WTC11 (cell line): ENCODE measurements around the gene HDAC6. TPM values are rescaled to one million over a fixed set of nuclear protein-coding genes. Genes with fewer than 3 reads are reported as not detected.
"Not testable (repeated sequence)": the region's sequence is repeated elsewhere in the genome, so short reads cannot be mapped to it uniquely, and the experiment has no call there.

Experiments used
- ATAC-seq: fragments of 200-7000 bp; cut with Tn5 transposase; 2 replicates; pipeline ENCODE4 v1.10.0; 2021; ENCODE audit warnings: mild to moderate bottlenecking, moderate library complexity
- CTCF ChIA-PET: fragments of 300-600 bp; sonication (Branson Sonifier 250); formaldehyde crosslinking; loops from one replicate; lab custom pipeline; 2021; ENCODE audit warnings: antibody characterized with exemption; lab: Charles Lee
- POLR2A ChIA-PET: fragments of 350-600 bp; sonication (Branson Sonifier 250); formaldehyde crosslinking; loops from one replicate; lab custom pipeline; 2021; ENCODE audit warnings: antibody characterized with exemption; lab: Charles Lee
- DNase-seq: peaks from one replicate; pipeline ENCODE4 v3.0.0; 2021; ENCODE audit warnings: low spot score
- H3K27ac Mint-ChIP-seq: 2 replicates; pipeline ENCODE4 v1.8.0; 2021; ENCODE audit warnings: mixed read lengths
- H3K27me3 Mint-ChIP-seq: 2 replicates; pipeline ENCODE4 v1.8.0; 2021; ENCODE audit warnings: low read depth, mild to moderate bottlenecking, moderate library complexity, mixed read lengths
- H3K36me3 Mint-ChIP-seq: 2 replicates; pipeline ENCODE4 v1.8.0; 2021; ENCODE audit warnings: mixed read lengths
- H3K4me1 Mint-ChIP-seq: 2 replicates; pipeline ENCODE4 v1.8.0; 2022; ENCODE audit warnings: mixed read lengths
- H3K4me3 Mint-ChIP-seq: 2 replicates; pipeline ENCODE4 v1.8.0; 2021; ENCODE audit warnings: mild to moderate bottlenecking, moderate library complexity, mixed read lengths
- H3K9me3 Mint-ChIP-seq: 2 replicates; pipeline ENCODE4 v1.8.0; 2021; ENCODE audit warnings: mixed read lengths
- AR ChIP-seq: fragments of 250-450 bp; sonication (Bioruptor Pico); IDR thresholded peaks from 2 replicates; pipeline ENCODE4 v1.9.0; 2021; ENCODE audit warnings: mild to moderate bottlenecking
- CREB1 ChIP-seq: sonication (generic); formaldehyde crosslinking; IDR thresholded peaks from 2 replicates; pipeline ENCODE4 v1.8.0; 2023; ENCODE audit warnings: mild to moderate bottlenecking, missing genetic modification reagents
- ELF4 ChIP-seq: sonication (generic); formaldehyde crosslinking; IDR thresholded peaks from 2 replicates; pipeline ENCODE4 v1.8.1; 2022; ENCODE audit warnings: low read depth, mild to moderate bottlenecking, moderate library complexity, missing genetic modification reagents
- ESRRA ChIP-seq: sonication (generic); formaldehyde crosslinking; IDR thresholded peaks from 2 replicates; pipeline ENCODE4 v1.8.1; 2022; ENCODE audit warnings: mild to moderate bottlenecking, missing genetic modification reagents, borderline replicate concordance
- FOXK1 ChIP-seq: sonication (generic); formaldehyde crosslinking; IDR thresholded peaks from 2 replicates; pipeline ENCODE4 v1.8.0; 2022; ENCODE audit warnings: mild to moderate bottlenecking, moderate library complexity, missing genetic modification reagents
- FOXP1 ChIP-seq: sonication (generic); formaldehyde crosslinking; IDR thresholded peaks from 2 replicates; pipeline ENCODE4 v1.8.0; 2022; ENCODE audit warnings: missing genetic modification reagents, mild to moderate bottlenecking, moderate library complexity, borderline replicate concordance
- JAZF1 ChIP-seq: fragments of 250-450 bp; sonication (Bioruptor Pico); IDR thresholded peaks from 2 replicates; pipeline ENCODE4 v1.9.0; 2021; ENCODE audit warnings: moderate library complexity, mild to moderate bottlenecking, inconsistent platforms
- KAT7 ChIP-seq: sonication (generic); formaldehyde crosslinking; IDR thresholded peaks from 2 replicates; pipeline ENCODE4 v1.8.1; 2023; ENCODE audit warnings: missing genetic modification reagents, mild to moderate bottlenecking, borderline replicate concordance
- MXD4 ChIP-seq: fragments of 250-450 bp; sonication (Bioruptor Pico); IDR thresholded peaks from 2 replicates; pipeline ENCODE4 v1.8.0; 2021; ENCODE audit warnings: mild to moderate bottlenecking, moderate library complexity, borderline replicate concordance
- NR1H2 ChIP-seq: sonication (generic); formaldehyde crosslinking; IDR thresholded peaks from 2 replicates; pipeline ENCODE4 v1.9.0; 2021; ENCODE audit warnings: mild to moderate bottlenecking, moderate library complexity, missing genetic modification reagents
- NR3C1 ChIP-seq: sonication (generic); formaldehyde crosslinking; conservative IDR thresholded peaks from 2 replicates; pipeline ENCODE4 v1.8.1; 2023; ENCODE audit warnings: low read depth, mild to moderate bottlenecking, missing genetic modification reagents
- OVOL2 ChIP-seq: fragments of 250-450 bp; sonication (Bioruptor Pico); IDR thresholded peaks from 2 replicates; pipeline ENCODE4 v1.9.0; 2021; ENCODE audit warnings: mild to moderate bottlenecking, borderline replicate concordance
- SMAD4 ChIP-seq: sonication (generic); formaldehyde crosslinking; IDR thresholded peaks from 2 replicates; pipeline ENCODE4 v1.8.0; 2022; ENCODE audit warnings: mild to moderate bottlenecking, missing genetic modification reagents
- TCF7 ChIP-seq: sonication (generic); formaldehyde crosslinking; IDR thresholded peaks from 2 replicates; pipeline ENCODE4 v1.8.0; 2022; ENCODE audit warnings: mild to moderate bottlenecking, low read depth, missing genetic modification reagents, moderate library complexity
- ZBTB21 ChIP-seq: sonication (generic); formaldehyde crosslinking; IDR thresholded peaks from 2 replicates; pipeline ENCODE4 v1.8.1; 2023; ENCODE audit warnings: mild to moderate bottlenecking, missing genetic modification reagents, borderline replicate concordance
- ZNF219 ChIP-seq: sonication (generic); formaldehyde crosslinking; IDR thresholded peaks from 2 replicates; pipeline ENCODE4 v1.8.0; 2023; ENCODE audit warnings: missing genetic modification reagents, mild to moderate bottlenecking, borderline replicate concordance
- ZNF263 ChIP-seq: sonication (generic); formaldehyde crosslinking; IDR thresholded peaks from 2 replicates; pipeline ENCODE4 v1.8.1; 2022; ENCODE audit warnings: low read depth, mild to moderate bottlenecking, moderate library complexity, missing genetic modification reagents
- ZNF416 ChIP-seq: fragments of 250-450 bp; sonication (Bioruptor Pico); IDR thresholded peaks from 2 replicates; pipeline ENCODE4 v1.9.0; 2021; ENCODE audit warnings: mild to moderate bottlenecking, inconsistent platforms
- ZNF671 ChIP-seq: fragments of 250-450 bp; sonication (Bioruptor Pico); IDR thresholded peaks from 2 replicates; pipeline ENCODE4 v1.8.0; 2021; ENCODE audit warnings: mild to moderate bottlenecking
- total RNA-seq: library from RNA; stranded (reverse); gene quantifications from 3 replicates; pipeline ENCODE4 v1.2.3, GENCODE V29; 2021
- TF ChIP-seq, protein P1 (sequence below): sonication (generic); formaldehyde crosslinking; IDR thresholded peaks from 2 replicates; pipeline ENCODE4 v1.8.1; 2023; ENCODE audit warnings: mild to moderate bottlenecking, missing genetic modification reagents, moderate library complexity
- TF ChIP-seq, protein P2 (sequence below): sonication (generic); formaldehyde crosslinking; IDR thresholded peaks from 2 replicates; pipeline ENCODE4 v1.8.0; 2022; ENCODE audit warnings: mild to moderate bottlenecking, missing genetic modification reagents
- TF ChIP-seq, protein P3 (sequence below): sonication (generic); formaldehyde crosslinking; IDR thresholded peaks from 2 replicates; pipeline ENCODE4 v1.8.1; 2022; ENCODE audit warnings: missing genetic modification reagents, borderline replicate concordance
- TF ChIP-seq, protein P4 (sequence below): sonication (generic); formaldehyde crosslinking; IDR thresholded peaks from 2 replicates; pipeline ENCODE4 v1.8.1; 2023; ENCODE audit warnings: mild to moderate bottlenecking, missing genetic modification reagents
- TF ChIP-seq, protein P5 (sequence below): fragments of 250-450 bp; sonication (Bioruptor Pico); IDR thresholded peaks from 2 replicates; pipeline ENCODE4 v1.9.0; 2021; ENCODE audit warnings: moderate library complexity, mild to moderate bottlenecking, inconsistent platforms, borderline replicate concordance
- TF ChIP-seq, protein P6 (sequence below): sonication (generic); formaldehyde crosslinking; IDR thresholded peaks from 2 replicates; pipeline ENCODE4 v1.8.0; 2022; ENCODE audit warnings: mild to moderate bottlenecking, missing genetic modification reagents

Gene HDAC6
- total RNA-seq, 1 experiment from 2014 or later = 58.5 TPM

GRCh38 chrX:48854898-48855297 lies 53.0 kb downstream of the HDAC6 start:
- H3K36me3 Mint-ChIP-seq = peaks cover 17% of the 10 kb centered on the region
- H3K27me3 Mint-ChIP-seq = peaks cover 3% of the 10 kb centered on the region
- DNase-seq = peak; percentile 20
- CTCF ChIA-PET = interaction anchor here (0.7 kb wide), 1 partner anchor 53 kb away, joined by 3 read pairs; the partner anchor contains the start of gene HDAC6
- no peak for ATAC-seq
- peaks cover 7% of the 10 kb centered on the region for H3K4me1 Mint-ChIP-seq
- POLR2A ChIA-PET = no interaction called here
- H3K27ac Mint-ChIP-seq = peak overlapping the region; percentile 66
- TF ChIP-seq ZNF671 (CRISPR knock-in tag) (no peak), SMAD4 (CRISPR knock-in tag) (no peak), ZNF263 (CRISPR knock-in tag) (no peak), ELF4 (CRISPR knock-in tag) (no peak), MXD4 (CRISPR knock-in tag) (no peak), ZNF416 (no peak), AR (CRISPR knock-in tag) (no peak), NR1H2 (CRISPR knock-in tag) (no peak), CREB1 (CRISPR knock-in tag) (no peak), FOXK1 (CRISPR knock-in tag) (no peak), FOXP1 (CRISPR knock-in tag) (no peak), ZBTB21 (CRISPR knock-in tag) (no peak), OVOL2 (CRISPR knock-in tag) (no peak), KAT7 (no peak)
- TF ChIP-seq, protein P1, sequence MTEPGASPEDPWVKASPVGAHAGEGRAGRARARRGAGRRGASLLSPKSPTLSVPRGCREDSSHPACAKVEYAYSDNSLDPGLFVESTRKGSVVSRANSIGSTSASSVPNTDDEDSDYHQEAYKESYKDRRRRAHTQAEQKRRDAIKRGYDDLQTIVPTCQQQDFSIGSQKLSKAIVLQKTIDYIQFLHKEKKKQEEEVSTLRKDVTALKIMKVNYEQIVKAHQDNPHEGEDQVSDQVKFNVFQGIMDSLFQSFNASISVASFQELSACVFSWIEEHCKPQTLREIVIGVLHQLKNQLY = no peak
- TF ChIP-seq, protein P2, sequence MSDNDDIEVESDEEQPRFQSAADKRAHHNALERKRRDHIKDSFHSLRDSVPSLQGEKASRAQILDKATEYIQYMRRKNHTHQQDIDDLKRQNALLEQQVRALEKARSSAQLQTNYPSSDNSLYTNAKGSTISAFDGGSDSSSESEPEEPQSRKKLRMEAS (CRISPR knock-in tag) = no peak
- TF ChIP-seq, protein P3, sequence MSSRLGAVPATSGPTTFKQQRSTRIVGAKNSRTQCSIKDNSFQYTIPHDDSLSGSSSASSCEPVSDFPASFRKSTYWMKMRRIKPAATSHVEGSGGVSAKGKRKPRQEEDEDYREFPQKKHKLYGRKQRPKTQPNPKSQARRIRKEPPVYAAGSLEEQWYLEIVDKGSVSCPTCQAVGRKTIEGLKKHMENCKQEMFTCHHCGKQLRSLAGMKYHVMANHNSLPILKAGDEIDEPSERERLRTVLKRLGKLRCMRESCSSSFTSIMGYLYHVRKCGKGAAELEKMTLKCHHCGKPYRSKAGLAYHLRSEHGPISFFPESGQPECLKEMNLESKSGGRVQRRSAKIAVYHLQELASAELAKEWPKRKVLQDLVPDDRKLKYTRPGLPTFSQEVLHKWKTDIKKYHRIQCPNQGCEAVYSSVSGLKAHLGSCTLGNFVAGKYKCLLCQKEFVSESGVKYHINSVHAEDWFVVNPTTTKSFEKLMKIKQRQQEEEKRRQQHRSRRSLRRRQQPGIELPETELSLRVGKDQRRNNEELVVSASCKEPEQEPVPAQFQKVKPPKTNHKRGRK (CRISPR knock-in tag) = no peak
- peaks cover 22% of the 10 kb centered on the region for H3K9me3 Mint-ChIP-seq
- H3K4me3 Mint-ChIP-seq = peak overlapping the region; percentile 39

GRCh38 chrX:48864210-48864609 lies 62.3 kb downstream of the HDAC6 start:
- no peak for DNase-seq
- no peaks in the 10 kb centered on the region for H3K36me3 Mint-ChIP-seq
- H3K27ac Mint-ChIP-seq = no peak overlapping the region
- CTCF ChIA-PET = no interaction called here
- no peak for ATAC-seq
- TF ChIP-seq, protein P4, sequence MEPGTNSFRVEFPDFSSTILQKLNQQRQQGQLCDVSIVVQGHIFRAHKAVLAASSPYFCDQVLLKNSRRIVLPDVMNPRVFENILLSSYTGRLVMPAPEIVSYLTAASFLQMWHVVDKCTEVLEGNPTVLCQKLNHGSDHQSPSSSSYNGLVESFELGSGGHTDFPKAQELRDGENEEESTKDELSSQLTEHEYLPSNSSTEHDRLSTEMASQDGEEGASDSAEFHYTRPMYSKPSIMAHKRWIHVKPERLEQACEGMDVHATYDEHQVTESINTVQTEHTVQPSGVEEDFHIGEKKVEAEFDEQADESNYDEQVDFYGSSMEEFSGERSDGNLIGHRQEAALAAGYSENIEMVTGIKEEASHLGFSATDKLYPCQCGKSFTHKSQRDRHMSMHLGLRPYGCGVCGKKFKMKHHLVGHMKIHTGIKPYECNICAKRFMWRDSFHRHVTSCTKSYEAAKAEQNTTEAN = no peak
- no peak for TF ChIP-seq TCF7 (CRISPR knock-in tag)
- TF ChIP-seq, protein P5, sequence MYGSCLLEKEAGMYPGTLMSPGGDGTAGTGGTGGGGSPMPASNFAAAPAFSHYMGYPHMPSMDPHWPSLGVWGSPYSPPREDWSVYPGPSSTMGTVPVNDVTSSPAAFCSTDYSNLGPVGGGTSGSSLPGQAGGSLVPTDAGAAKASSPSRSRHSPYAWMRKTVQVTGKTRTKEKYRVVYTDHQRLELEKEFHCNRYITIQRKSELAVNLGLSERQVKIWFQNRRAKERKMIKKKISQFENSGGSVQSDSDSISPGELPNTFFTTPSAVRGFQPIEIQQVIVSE = no peak
- no peak for TF ChIP-seq ZNF219 (CRISPR knock-in tag)
- no peak for TF ChIP-seq FOXK1 (CRISPR knock-in tag)
- TF ChIP-seq ESRRA (CRISPR knock-in tag) = no peak
- no peak for TF ChIP-seq NR3C1 (CRISPR knock-in tag)
- TF ChIP-seq, protein P6, sequence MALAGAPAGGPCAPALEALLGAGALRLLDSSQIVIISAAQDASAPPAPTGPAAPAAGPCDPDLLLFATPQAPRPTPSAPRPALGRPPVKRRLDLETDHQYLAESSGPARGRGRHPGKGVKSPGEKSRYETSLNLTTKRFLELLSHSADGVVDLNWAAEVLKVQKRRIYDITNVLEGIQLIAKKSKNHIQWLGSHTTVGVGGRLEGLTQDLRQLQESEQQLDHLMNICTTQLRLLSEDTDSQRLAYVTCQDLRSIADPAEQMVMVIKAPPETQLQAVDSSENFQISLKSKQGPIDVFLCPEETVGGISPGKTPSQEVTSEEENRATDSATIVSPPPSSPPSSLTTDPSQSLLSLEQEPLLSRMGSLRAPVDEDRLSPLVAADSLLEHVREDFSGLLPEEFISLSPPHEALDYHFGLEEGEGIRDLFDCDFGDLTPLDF (CRISPR knock-in tag) = no peak
- no peak for TF ChIP-seq JAZF1
- TF ChIP-seq MXD4 (CRISPR knock-in tag) = no peak
- TF ChIP-seq KAT7 = no peak
- POLR2A ChIA-PET = no interaction called here
- no peaks in the 10 kb centered on the region for H3K9me3 Mint-ChIP-seq
- H3K4me1 Mint-ChIP-seq = peaks cover 7% of the 10 kb centered on the region; the same call in 1 of the 2 replicates
- no peak overlapping the region for H3K4me3 Mint-ChIP-seq
- peaks cover 4% of the 10 kb centered on the region for H3K27me3 Mint-ChIP-seq

- H3K36me3 Mint-ChIP-seq, DNase-seq, H3K4me1 Mint-ChIP-seq, H3K27me3 Mint-ChIP-seq, H3K4me3 Mint-ChIP-seq, POLR2A ChIA-PET, H3K27ac Mint-ChIP-seq, CTCF ChIA-PET, H3K9me3 Mint-ChIP-seq, ATAC-seq: not testable (repeated sequence)
These were observed 70.2 kb downstream of the HDAC6 start for GRCh38 chrX:48872017-48872416.
